Gastroesophageal sphincter (tissue), 4 donors: ENCODE results near the gene IGSF9. TPM values are rescaled to one million over a fixed set of nuclear protein-coding genes. Genes with fewer than 3 reads are reported as not detected.

Source experiments
- ATAC-seq: fragments of 150-250 bp; one replicate; pipeline ENCODE4 v1.9.1; 2016; ENCODE audit warnings: mild to moderate bottlenecking, moderate library complexity
- H3K27ac ChIP-seq, 4 donors: fragments of 200-600 bp; sonication (generic) in 3 of 4; 1 replicate in 3 of 4; 2 replicates in 1 of 4; pipeline ENCODE4 v1.5.1; 2016 to 2019
- H3K27me3 ChIP-seq: fragments of 200-600 bp; sonication (generic); one replicate; pipeline ENCODE4 v1.5.1; 2019
- H3K36me3 ChIP-seq, 2 donors: fragments of 200-600 bp; sonication (generic); one replicate each; pipeline ENCODE4 v1.5.1; 2019; ENCODE audit warnings: control low read depth in 1 of 2
- H3K4me1 ChIP-seq, 3 donors: fragments of 200-600 bp; sonication (generic); 1 replicate in 2 of 3; 2 replicates in 1 of 3; pipeline ENCODE4 v1.5.1; 2016 to 2019; ENCODE audit warnings: control low read depth in 2 of 3
- H3K4me3 ChIP-seq, 2 donors: fragments of 200-600 bp; sonication (generic); one replicate each; pipeline ENCODE4 v1.5.1; 2019; ENCODE audit warnings: mild to moderate bottlenecking in 1 of 2, moderate library complexity in 1 of 2
- H3K9me3 ChIP-seq, 3 donors: fragments of 200-600 bp; sonication (generic); one replicate each; pipeline ENCODE4 v1.5.1; 2017 to 2019; ENCODE audit warnings: control low read depth in 2 of 3
- EP300 ChIP-seq: sonication (generic); formaldehyde crosslinking; IDR thresholded peaks from one replicate; pipeline ENCODE4 v1.6.1; 2017; ENCODE audit warnings: antibody characterized with exemption, mild to moderate bottlenecking
- POLR2A ChIP-seq, 2 donors: fragments of 450-650 bp; IDR thresholded peaks; one replicate each; pipeline ENCODE4 v1.6.1; 2017; ENCODE audit warnings: antibody characterized with exemption in 2 of 2, mild to moderate bottlenecking in 2 of 2, moderate library complexity in 1 of 2
- POLR2AphosphoS5 ChIP-seq: sonication (generic); formaldehyde crosslinking; IDR thresholded peaks from one replicate; pipeline ENCODE4 v1.6.1; 2017; ENCODE audit warnings: antibody characterized with exemption
- WGBS, 2 donors: methylation state at CpG; one replicate each; pipeline ENCODE4 v1.1.5; 2018; ENCODE audit warnings: low coverage in 1 of 2; 5-methylcytosine and 5-hydroxymethylcytosine counted together
- total RNA-seq, 4 donors: library from RNA; depleted of rRNA; stranded (reverse); fragments of >200 nt; gene quantifications; one replicate each; pipeline ENCODE4 v1.1.0, GENCODE V29; 2016
- TF ChIP-seq, protein P1 (sequence below), 4 experiments: fragments of 200-600 bp in 2 of 4; fragments of 450-650 bp in 2 of 4; sonication (generic) in 1 of 4; IDR thresholded peaks; one replicate each; pipeline ENCODE4 v1.5.1; 2017 to 2019; ENCODE audit warnings: antibody characterized with exemption in 4 of 4, mild to moderate bottlenecking in 2 of 4, moderate library complexity in 2 of 4

The IGSF9 gene
- total RNA-seq, 4 donors from 2014 or later, result 0.35 to 0.62 TPM; not detected in 2

- TF ChIP-seq EP300 (no peak), POLR2AphosphoS5 (no peak)
- ATAC-seq, result no peak
- no peaks in the 10 kb centered on the region for H3K27me3 ChIP-seq
- H3K4me1 ChIP-seq, result peaks cover 0 to 19% (median 4%) of the 10 kb centered on the region in 3 donors
- H3K4me3 ChIP-seq, result no peak overlapping the region
- H3K36me3 ChIP-seq, result no peaks in the 10 kb centered on the region
- no peaks in the 10 kb centered on the region for H3K9me3 ChIP-seq
- H3K27ac ChIP-seq, result peak overlapping the region in 3 of 4 donors; percentile 41 to 60 (median 42)
- 55 to 75% methylated on average over 2 to 6 of the region's 8 CpGs for WGBS, 2 donors
These were observed 55.0 kb downstream of the IGSF9 start for GRCh38 chr1:159890390-159890789.

DNA sequence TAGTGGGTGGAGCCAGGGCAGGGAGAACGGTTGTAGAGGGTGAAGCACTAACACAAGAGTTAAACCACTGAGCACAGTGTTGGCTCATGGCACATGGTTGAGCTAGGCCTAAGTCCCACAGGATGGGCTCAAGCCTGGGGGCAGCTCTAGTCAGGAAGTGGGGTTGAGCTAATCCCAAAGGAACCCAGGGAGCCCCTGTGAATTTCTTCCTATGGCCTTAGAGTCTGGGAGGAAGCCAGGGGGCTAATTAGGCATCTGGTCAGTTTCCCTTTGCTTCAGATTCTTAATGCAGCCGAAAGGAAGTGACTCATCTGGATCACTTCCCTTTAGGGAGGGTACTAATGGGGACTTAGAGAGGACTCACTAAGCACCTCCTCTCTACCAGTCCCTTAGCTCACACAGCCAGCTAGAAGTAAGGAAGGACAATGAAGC is 55.6 kb downstream of the IGSF9 start:
- no peaks in the 10 kb centered on the region for H3K27me3 ChIP-seq
- H3K4me1 ChIP-seq, result peaks cover 0 to 19% (median 4%) of the 10 kb centered on the region in 3 donors
- H3K9me3 ChIP-seq, result no peaks in the 10 kb centered on the region
- H3K27ac ChIP-seq, result peak overlapping the region in 3 of 4 donors; percentile 42 to 60 (median 51)
- H3K4me3 ChIP-seq, result no peak overlapping the region
- TF ChIP-seq, protein P1, sequence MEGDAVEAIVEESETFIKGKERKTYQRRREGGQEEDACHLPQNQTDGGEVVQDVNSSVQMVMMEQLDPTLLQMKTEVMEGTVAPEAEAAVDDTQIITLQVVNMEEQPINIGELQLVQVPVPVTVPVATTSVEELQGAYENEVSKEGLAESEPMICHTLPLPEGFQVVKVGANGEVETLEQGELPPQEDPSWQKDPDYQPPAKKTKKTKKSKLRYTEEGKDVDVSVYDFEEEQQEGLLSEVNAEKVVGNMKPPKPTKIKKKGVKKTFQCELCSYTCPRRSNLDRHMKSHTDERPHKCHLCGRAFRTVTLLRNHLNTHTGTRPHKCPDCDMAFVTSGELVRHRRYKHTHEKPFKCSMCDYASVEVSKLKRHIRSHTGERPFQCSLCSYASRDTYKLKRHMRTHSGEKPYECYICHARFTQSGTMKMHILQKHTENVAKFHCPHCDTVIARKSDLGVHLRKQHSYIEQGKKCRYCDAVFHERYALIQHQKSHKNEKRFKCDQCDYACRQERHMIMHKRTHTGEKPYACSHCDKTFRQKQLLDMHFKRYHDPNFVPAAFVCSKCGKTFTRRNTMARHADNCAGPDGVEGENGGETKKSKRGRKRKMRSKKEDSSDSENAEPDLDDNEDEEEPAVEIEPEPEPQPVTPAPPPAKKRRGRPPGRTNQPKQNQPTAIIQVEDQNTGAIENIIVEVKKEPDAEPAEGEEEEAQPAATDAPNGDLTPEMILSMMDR (IDR thresholded peaks at IDR 0.05), result no peak
- TF ChIP-seq POLR2A (IDR thresholded peaks at IDR 0.05) (no peak), POLR2AphosphoS5 (peak; percentile 54), EP300 (no peak)
- WGBS, 2 donors, result 20% methylated on average over 2 of the region's 2 CpGs; no CpG with 5 or more reads in 1 of the 2 donors
- no peaks in the 10 kb centered on the region for H3K36me3 ChIP-seq
- peak; percentile 79 for ATAC-seq

GRCh38 chr1:159889202-159889601 is 56.2 kb downstream of the IGSF9 start:
- Histone ChIP-seq H3K4me1 (peaks cover 0 to 19% (median 4%) of the 10 kb centered on the region in 3 donors), H3K27ac (peak overlapping the region in 2 of 4 donors; percentile 42 to 60), H3K4me3 (no peak overlapping the region), H3K9me3 (no peaks in the 10 kb centered on the region), H3K27me3 (no peaks in the 10 kb centered on the region), H3K36me3 (peaks cover 0 to under 1% of the 10 kb centered on the region in 2 donors)
- ATAC-seq, result no peak
- WGBS, 2 donors, result 88 to 89% methylated on average over 4 of the region's 4 CpGs
- no peak for TF ChIP-seq POLR2AphosphoS5
- TF ChIP-seq, protein P1 (IDR thresholded peaks at IDR 0.05), result no peak
- TF ChIP-seq POLR2A (IDR thresholded peaks at IDR 0.05), result no peak
- TF ChIP-seq EP300, result no peak

DNA sequence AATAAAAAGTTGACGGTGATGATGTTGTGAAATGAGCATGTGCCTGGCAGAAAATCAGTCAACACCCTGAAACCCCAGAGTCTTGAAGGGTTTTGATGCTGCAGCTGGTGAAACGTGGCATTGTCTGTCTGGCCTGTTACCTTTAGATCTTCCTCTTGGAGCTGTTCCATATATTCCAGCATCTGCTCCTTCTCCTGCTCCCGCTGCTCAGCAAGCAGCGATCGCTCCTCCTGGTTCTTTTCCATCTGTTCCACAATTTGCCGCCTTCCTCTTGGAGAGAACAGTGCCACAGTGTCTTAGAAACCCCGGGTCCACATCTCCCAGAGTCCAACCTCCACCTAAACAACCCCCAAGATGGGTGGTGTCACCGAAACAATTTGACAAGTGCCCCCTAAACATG is 61.1 kb downstream of the IGSF9 start:
- TF ChIP-seq POLR2AphosphoS5 (no peak), POLR2A (IDR thresholded peaks at IDR 0.05) (no peak)

GRCh38 chr1:159883134-159883533 is 62.3 kb downstream of the IGSF9 start:
- H3K27me3 ChIP-seq, result no peaks in the 10 kb centered on the region
- H3K9me3 ChIP-seq, result no peaks in the 10 kb centered on the region
- H3K4me1 ChIP-seq, result peaks cover 0 to 8% (median 0%) of the 10 kb centered on the region in 3 donors
- peaks cover 0 to 3% of the 10 kb centered on the region in 2 donors for H3K36me3 ChIP-seq
- H3K4me3 ChIP-seq, result no peak overlapping the region
- no peak for ATAC-seq
- H3K27ac ChIP-seq, result no peak overlapping the region
- TF ChIP-seq POLR2AphosphoS5 (no peak), POLR2A (IDR thresholded peaks at IDR 0.05) (no peak), EP300 (no peak)
- TF ChIP-seq, protein P1 (IDR thresholded peaks at IDR 0.05), result no peak
- WGBS, 2 donors, result 87 to 94% methylated on average over 3 of the region's 4 CpGs

More for the DNA sequence above, 61.1 kb downstream of the IGSF9 start:
- Histone ChIP-seq H3K27ac (no peak overlapping the region), H3K27me3 (no peaks in the 10 kb centered on the region), H3K9me3 (no peaks in the 10 kb centered on the region), H3K36me3 (peaks cover 0 to 3% of the 10 kb centered on the region in 2 donors), H3K4me3 (no peak overlapping the region), H3K4me1 (peaks cover 0 to 12% (median 1%) of the 10 kb centered on the region in 3 donors)
- 90 to 93% methylated on average over 3 to 6 of the region's 8 CpGs for WGBS, 2 donors
- no peak for ATAC-seq

GRCh38 chr1:159882527-159882862 is 62.9 kb downstream of the IGSF9 start:
- peaks cover 0 to 3% of the 10 kb centered on the region in 2 donors for H3K36me3 ChIP-seq
- TF ChIP-seq EP300, result no peak
- no peak for TF ChIP-seq POLR2AphosphoS5
- TF ChIP-seq, protein P1 (IDR thresholded peaks at IDR 0.05), result no peak
- TF ChIP-seq POLR2A (IDR thresholded peaks at IDR 0.05), result no peak
- no peaks in the 10 kb centered on the region for H3K27me3 ChIP-seq
- peaks cover 0 to 8% (median 0%) of the 10 kb centered on the region in 3 donors for H3K4me1 ChIP-seq
- no peak overlapping the region for H3K27ac ChIP-seq
- WGBS, 2 donors, result 81 to 86% methylated on average over 2 of the region's 2 CpGs
- no peak overlapping the region for H3K4me3 ChIP-seq
- no peak for ATAC-seq
- H3K9me3 ChIP-seq, result no peaks in the 10 kb centered on the region
